ENCODE measurements around the gene MGAT3. TPM values are rescaled to one million over a fixed set of nuclear protein-coding genes. Genes with fewer than 3 reads are reported as not detected.

The MGAT3 gene
- total and polyA plus RNA-seq, 9 of the 15 experiments (the other 6 are each of a cell fraction or from before 2014, with no cell fraction given), result 0.10 to 11.5 (median 4.6) TPM

- TF ChIP-seq ZNF507 (tag; conservative IDR thresholded peaks at IDR 0.05) (no peak), ASH1L (IDR thresholded peaks at IDR 0.05; ENCODE audit: borderline replicate concordance, low read depth, partially characterized antibody) (peak; percentile 81), NFIX (CRISPR knock-in tag; IDR thresholded peaks at IDR 0.05; ENCODE audit: low read depth) (no peak), ATF3 (IDR thresholded peaks at IDR 0.05) (no peak), ATF3 (CRISPR knock-in tag; conservative IDR thresholded peaks at IDR 0.05) (no peak), ZNF274 (IDR thresholded peaks at IDR 0.05; ENCODE audit: borderline replicate concordance, low read depth, low read length) (no peak), ARID4B (CRISPR knock-in tag; IDR thresholded peaks at IDR 0.05) (0 out of 2 replicates have a peak, but pooled peaks have one; percentile 41), SAFB (IDR thresholded peaks at IDR 0.05; ENCODE audit: borderline replicate concordance, low read depth, low read length) (peak; percentile 50; the same call in 1 of the 2 replicates), BRD4 (IDR thresholded peaks at IDR 0.05) (peak; percentile 65; the same call in 1 of the 2 replicates), ZNF311 (CRISPR knock-in tag; IDR thresholded peaks at IDR 0.05) (peak; percentile 14; the same call in 1 of the 2 replicates), UBTF (IDR thresholded peaks at IDR 0.05; ENCODE audit: borderline replicate concordance in 1 of 2, low read depth in 2 of 2, low read length in 2 of 2) (peak in 1 of 2 experiments; percentile 48; a peak in 1 of 4 replicates), NEUROD1 (IDR thresholded peaks at IDR 0.05; ENCODE audit: borderline replicate concordance, low read depth, low read length, partially characterized antibody) (peak; percentile 63), PTRF (tag; IDR thresholded peaks at IDR 0.05) (no peak), ZNF57 (CRISPR knock-in tag; IDR thresholded peaks at IDR 0.05) (no peak), KAT2B (IDR thresholded peaks at IDR 0.05; ENCODE audit: low read depth, low read length) (no peak), ZKSCAN1 (IDR thresholded peaks at IDR 0.05; ENCODE audit: low read depth, low read length) (no peak), POLR2G (IDR thresholded peaks at IDR 0.05; ENCODE audit: low read depth, low read length) (peak; percentile 82), NR2F6 (CRISPR knock-in tag; IDR thresholded peaks at IDR 0.05) (no peak), DLX4 (CRISPR knock-in tag; IDR thresholded peaks at IDR 0.05) (no peak), SLC30A9 (CRISPR knock-in tag; IDR thresholded peaks at IDR 0.05) (no peak), ZFX (CRISPR knock-in tag; IDR thresholded peaks at IDR 0.05) (peak; percentile 85)
Observed at GRCh38 chr22:39519681-39520225, 62.9 kb downstream of the MGAT3 start (continued).
